HL-60 (cell line): ENCODE measurements around the gene TAF15.
A peak's percentile ranks its signal among the peaks of the same experiment; 100 is the strongest.

Experiments
- DNase-seq, 2 experiments: peaks; one replicate each; pipeline ENCODE4 v3.0.0-alpha.2; 2010 to 2020; ENCODE audit warnings: low read depth in 1 of 2, low spot score in 1 of 2
- H3K27ac ChIP-seq: fragments of 250-450 bp; sonication (Bioruptor Pico); replicated peaks from 2 replicates; pipeline ENCODE4 v1.5.1; 2020; ENCODE audit warnings: mild to moderate bottlenecking, moderate library complexity
- H3K27me3 ChIP-seq: fragments of 250-450 bp; sonication (Bioruptor Pico); 2 replicates; pipeline ENCODE4 v1.5.1; 2021; ENCODE audit warnings: mild to moderate bottlenecking, moderate library complexity; ENCODE audit not compliant: insufficient read depth, poor library complexity, severe bottlenecking
- H3K4me3 ChIP-seq: replicated peaks from 2 replicates; pipeline ENCODE4 v1.5.1; 2011; ENCODE audit warnings: mild to moderate bottlenecking, control low read depth, low read length; ENCODE audit not compliant: insufficient read depth
- GABPA ChIP-seq: IDR thresholded peaks from 2 replicates; pipeline ENCODE4 v1.6.1; 2012; ENCODE audit warnings: low read depth
- POLR2AphosphoS5 ChIP-seq: IDR thresholded peaks from 2 replicates; pipeline ENCODE4 v1.6.1; 2012; ENCODE audit warnings: low read depth
- REST ChIP-seq: IDR thresholded peaks from 2 replicates; pipeline ENCODE4 v1.6.1; 2012; ENCODE audit warnings: low read depth; ENCODE audit not compliant: insufficient replicate concordance
- SPI1 ChIP-seq: IDR thresholded peaks from 2 replicates; pipeline ENCODE4 v1.6.1; 2012; ENCODE audit warnings: low read depth, mild to moderate bottlenecking, borderline replicate concordance
- TF ChIP-seq, protein P1 (sequence below): IDR thresholded peaks from one replicate; pipeline ENCODE4 v1.5.1; 2011; ENCODE audit warnings: low read length, control low read depth, inconsistent platforms; ENCODE audit not compliant: insufficient read depth

The TAF15 gene

DNA sequence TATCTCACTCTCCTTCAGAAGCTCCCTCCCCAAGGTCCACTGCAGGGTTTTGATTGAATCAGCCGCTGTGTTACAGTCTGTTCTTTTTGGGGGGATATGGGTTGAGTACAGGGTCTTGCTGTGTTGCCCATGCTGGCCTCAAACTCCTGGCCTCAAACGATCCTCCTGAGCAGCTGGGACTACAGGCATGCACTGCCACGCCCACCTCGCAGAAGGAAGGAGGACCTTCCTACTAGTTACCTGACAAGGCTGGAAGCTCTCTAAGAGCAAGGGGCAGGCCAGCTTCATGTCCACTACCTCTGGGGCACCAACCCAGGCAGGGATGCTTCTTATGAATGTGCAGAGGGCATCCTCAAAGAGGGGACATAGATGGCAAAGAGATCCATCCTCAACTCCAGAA is 11.9 kb upstream of the TAF15 start:
- no peak for TF ChIP-seq REST
- TF ChIP-seq, protein P1, sequence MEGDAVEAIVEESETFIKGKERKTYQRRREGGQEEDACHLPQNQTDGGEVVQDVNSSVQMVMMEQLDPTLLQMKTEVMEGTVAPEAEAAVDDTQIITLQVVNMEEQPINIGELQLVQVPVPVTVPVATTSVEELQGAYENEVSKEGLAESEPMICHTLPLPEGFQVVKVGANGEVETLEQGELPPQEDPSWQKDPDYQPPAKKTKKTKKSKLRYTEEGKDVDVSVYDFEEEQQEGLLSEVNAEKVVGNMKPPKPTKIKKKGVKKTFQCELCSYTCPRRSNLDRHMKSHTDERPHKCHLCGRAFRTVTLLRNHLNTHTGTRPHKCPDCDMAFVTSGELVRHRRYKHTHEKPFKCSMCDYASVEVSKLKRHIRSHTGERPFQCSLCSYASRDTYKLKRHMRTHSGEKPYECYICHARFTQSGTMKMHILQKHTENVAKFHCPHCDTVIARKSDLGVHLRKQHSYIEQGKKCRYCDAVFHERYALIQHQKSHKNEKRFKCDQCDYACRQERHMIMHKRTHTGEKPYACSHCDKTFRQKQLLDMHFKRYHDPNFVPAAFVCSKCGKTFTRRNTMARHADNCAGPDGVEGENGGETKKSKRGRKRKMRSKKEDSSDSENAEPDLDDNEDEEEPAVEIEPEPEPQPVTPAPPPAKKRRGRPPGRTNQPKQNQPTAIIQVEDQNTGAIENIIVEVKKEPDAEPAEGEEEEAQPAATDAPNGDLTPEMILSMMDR = no peak
- no peak for TF ChIP-seq GABPA
- DNase-seq = no peak

GRCh38 chr17:35797918-35798317 is 11.4 kb upstream of the TAF15 start:
- Histone ChIP-seq H3K27me3 (peaks cover 36% of the 10 kb centered on the region), H3K27ac (no peak overlapping the region), H3K4me3 (no peak overlapping the region)
- TF ChIP-seq SPI1 (no peak), POLR2AphosphoS5 (no peak), GABPA (no peak)
- TF ChIP-seq, protein P1 = no peak
- DNase-seq = no peak

More for the DNA sequence above, 11.9 kb upstream of the TAF15 start:
- H3K4me3 ChIP-seq = no peak overlapping the region
- no peak overlapping the region for H3K27ac ChIP-seq
- H3K27me3 ChIP-seq = peaks cover 36% of the 10 kb centered on the region

DNA sequence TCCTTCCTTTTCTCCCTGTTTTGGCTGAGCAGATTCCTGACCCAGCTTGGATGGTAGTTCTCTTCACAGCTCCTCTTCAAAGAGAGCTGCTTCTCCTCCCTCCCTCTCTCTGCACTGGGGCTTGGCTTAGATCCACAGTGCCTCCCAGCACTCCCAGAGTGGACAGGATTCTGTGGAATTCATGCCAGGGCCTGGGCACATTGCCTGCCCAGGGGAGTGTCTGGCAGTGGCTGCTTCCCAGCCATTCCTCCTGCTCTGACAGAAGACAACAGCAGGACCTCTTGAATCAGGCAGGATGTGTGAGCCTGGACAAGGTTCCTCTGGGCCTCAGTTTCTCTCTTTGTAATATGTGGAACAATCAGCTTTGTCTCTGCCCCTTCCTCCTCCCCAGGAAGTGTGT is 9.3 kb upstream of the TAF15 start:
- H3K27me3 ChIP-seq = peaks cover 18% of the 10 kb centered on the region
- TF ChIP-seq, protein P1 = no peak
- TF ChIP-seq GABPA = no peak
- no peak for TF ChIP-seq SPI1
- TF ChIP-seq REST = no peak
- no peak for TF ChIP-seq POLR2AphosphoS5
- no peak overlapping the region for H3K27ac ChIP-seq
- no peak for DNase-seq
- no peak overlapping the region for H3K4me3 ChIP-seq

GRCh38 chr17:35801583-35802224 is 7.6 kb upstream of the TAF15 start:
- Histone ChIP-seq H3K27me3 (peaks cover 5% of the 10 kb centered on the region), H3K27ac (peak overlapping the region; percentile 46), H3K4me3 (no peak overlapping the region)
- peak; percentile 63 for TF ChIP-seq POLR2AphosphoS5
- TF ChIP-seq, protein P1 = no peak
- peak; percentile 78; the same call in 1 of the 2 replicates for TF ChIP-seq SPI1
- TF ChIP-seq REST = no peak
- DNase-seq = peak in 1 of 2 experiments; percentile 80
